HG02610 (cell line): ENCODE data around the gene TRAK1.

Experiments used
- ATAC-seq: cut with Tn5 transposase; IDR thresholded peaks from one replicate; pipeline ENCODE4 v1.9.1; 2021; ENCODE audit warnings: mild to moderate bottlenecking, moderate library complexity; ENCODE audit not compliant: unreplicated experiment

Gene TRAK1

DNA sequence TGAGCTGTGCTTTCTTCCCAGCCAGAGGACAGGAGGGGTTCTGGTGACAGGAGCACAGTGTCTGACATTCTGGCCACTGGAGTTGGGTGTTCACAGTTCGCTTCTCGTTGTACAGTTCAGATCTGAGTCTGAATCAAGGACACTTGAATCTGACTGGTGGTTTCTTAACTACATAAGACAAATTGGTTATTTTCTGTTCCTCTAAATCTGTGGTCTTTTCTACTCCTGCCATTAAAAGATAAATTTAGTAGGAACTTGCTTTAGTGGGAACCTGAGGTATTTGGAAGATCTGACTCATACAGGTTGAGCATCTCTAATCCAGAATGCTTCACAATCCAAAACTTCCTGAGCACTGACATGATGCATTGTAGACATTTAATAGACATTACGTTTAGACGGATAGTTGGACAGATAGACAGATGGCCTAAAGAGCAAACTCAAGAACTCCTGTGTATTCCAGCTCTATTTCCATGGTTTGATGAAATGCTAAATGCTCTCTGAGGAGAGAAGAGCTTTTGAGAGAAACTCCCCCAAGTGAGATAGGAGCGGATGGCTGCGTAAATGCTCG is 103.9 kb downstream of the TRAK1 start:
- ATAC-seq: no peak

DNA sequence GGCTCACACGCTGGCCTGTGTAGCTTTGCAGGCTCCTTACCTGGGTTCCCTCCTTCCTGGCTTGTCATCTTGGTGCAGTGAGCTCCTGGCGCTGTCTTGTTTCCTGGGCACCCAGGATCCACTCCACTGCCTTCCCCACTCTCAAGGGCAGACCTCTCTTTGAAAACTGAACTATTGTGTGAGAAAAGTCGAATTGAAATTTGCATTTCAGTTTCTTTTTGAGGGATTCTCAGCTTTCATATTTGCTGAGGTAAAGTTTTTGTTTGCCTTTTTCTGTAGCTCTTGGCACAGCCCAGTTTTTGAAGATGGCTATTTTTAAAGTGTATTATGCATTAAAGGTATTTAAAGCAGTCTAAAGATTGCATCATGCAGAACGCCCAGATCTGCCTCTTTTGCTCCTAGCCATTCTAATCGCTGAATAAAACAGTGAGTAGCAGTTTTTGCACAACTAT is 104.7 kb downstream of the TRAK1 start:
- peak; percentile 79 for ATAC-seq

DNA sequence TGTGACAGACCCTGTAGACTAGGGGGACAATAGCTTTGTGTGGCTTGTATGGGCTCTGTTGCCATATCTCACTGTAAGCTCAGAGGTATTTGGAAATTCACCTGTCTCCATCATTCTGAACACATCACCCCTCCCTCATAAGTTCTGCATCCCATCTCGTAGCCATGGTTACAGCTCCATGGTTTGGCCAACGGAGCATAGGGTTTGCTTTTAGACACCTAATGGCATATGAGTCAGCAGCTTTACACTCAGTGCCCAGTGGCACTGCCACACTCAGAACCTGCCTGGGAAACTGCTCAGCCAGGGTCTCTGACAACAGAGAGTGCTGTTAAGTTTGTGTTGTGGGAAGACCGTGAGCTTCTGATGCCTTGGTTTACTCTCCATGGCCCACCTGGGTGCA is 107.6 kb downstream of the TRAK1 start:
- no peak for ATAC-seq

DNA sequence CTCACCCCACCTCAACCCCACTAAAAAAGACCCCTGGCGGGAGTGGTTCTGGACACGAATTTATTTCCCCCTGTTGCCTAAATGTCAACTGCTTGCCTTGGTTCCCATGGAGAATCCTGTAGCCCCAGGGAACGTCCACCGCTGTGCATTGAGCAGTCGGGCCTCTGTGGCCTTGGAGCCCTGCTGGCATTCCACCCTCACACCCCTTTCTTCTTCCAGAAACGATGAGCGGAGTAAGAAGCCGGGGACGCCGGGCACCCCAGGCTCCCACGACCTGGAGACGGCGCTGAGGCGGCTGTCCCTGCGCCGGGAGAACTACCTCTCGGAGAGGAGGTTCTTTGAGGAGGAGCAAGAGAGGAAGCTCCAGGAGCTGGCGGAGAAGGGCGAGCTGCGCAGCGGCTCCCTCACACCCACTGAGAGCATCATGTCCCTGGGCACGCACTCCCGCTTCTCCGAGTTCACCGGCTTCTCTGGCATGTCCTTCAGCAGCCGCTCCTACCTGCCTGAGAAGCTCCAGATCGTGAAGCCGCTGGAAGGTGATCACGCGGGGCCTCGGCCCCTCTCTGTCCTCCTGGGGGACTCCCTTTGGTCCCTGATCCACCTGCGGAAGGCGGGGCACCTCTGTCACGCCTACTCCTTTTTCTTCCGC is 111.2 kb downstream of the TRAK1 start:
- no peak for ATAC-seq

DNA sequence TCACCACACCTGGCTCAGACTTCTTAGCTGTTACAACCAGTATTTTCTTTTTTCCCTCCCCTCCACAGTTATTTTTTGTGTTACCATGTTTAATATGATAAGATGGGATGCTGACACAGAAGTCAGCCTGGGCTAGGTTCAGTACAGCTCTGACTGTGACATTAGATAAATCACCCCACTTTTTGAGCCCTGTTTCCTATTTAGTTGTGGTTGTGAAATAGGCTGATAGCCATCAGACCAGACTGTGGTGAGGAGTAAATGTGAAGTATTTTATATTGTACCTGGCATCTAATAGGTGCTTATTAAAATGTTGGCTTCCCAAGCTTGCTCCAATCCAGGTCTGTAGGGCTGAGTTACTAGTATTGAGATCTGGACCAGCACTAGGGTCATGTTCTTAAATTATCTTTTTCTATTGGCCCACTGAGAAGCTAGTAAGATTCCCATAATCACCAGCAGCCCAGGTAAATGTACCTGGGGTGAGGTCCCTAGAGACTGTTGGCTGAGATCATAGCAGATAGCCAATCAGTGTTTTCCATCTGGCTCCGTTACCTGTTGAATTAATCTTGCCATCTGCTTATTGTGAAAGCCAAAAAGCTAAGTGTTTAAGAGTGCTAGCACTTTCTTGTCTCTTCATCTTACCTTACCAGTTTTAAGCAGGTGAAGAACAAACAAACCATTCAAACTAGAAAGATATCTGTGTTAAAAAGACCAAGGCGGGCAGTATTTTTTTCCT is 113.9 kb downstream of the TRAK1 start:
- ATAC-seq: no peak

DNA sequence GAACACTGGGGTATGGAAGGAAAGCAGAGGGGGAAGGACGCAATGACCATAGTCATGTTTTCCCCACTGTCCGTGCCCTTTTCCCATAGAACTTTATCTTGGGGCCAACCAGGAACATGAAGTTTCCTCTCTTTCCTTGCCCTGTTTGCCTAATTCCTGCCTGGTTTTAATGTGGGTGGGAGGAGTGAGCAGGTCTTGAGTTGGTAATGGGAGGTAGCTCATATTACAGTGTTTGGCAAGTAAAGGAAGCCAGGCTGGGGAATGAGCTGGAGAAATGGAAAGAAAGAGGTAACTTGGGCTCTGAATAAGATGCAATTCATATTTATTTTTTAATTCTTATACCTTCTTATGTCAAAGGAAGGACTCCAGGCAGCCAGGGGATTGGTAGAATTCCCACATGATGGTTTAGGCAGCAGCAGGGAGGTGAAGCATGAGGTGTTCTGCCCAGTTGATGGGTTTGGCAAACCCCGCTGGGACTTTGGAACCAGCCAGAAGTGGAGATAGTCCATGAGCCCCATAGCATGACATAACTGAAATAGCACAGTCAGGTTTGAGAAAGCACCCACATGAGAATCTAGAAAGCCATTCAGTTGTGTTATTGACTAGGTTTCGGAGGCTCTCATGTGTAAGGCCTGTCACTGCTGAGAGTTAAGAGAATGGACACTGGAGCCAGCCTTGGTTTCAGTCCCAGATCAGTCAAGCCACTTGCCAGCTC is 114.8 kb downstream of the TRAK1 start:
- peak; percentile 91 for ATAC-seq

DNA sequence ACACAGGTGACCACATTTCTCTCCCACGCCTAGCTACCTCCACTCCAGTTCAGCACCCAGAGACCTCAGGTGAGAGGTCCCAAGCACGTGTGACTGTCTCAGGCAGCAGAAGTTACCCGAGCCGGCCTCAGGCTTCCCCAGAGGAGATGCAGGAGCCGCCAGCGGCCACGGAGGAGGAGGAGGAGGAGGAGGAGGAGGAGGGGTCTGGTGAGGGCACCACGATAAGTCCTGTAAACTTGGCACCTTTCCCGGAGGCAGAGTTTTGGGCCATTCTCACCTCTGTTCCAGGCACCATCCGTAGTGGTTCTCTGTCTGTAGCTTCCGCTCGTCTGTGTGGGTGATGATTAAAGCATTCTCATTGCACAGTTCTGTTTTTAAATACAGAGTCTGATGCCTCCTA is 118.8 kb downstream of the TRAK1 start:
- no peak for ATAC-seq

DNA sequence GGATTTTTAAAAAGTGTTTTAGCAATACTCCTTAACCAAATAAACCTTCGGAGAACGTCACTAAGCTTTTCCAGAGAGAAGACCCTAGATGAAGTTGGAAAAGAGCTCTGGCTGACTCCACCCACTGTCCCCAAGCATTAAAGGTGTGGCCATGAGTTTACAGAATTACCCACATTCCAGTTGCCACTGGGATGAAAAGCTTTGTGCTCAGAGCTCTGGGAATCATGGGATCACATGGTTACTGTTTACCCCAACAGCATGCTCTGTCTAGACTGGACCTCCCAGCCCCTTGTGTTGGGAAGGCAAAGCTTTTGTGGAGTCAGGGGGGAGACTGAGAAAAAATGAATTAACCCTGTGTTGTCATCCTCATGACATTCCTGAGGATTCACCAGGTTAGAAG is 119.6 kb downstream of the TRAK1 start:
- no peak for ATAC-seq

DNA sequence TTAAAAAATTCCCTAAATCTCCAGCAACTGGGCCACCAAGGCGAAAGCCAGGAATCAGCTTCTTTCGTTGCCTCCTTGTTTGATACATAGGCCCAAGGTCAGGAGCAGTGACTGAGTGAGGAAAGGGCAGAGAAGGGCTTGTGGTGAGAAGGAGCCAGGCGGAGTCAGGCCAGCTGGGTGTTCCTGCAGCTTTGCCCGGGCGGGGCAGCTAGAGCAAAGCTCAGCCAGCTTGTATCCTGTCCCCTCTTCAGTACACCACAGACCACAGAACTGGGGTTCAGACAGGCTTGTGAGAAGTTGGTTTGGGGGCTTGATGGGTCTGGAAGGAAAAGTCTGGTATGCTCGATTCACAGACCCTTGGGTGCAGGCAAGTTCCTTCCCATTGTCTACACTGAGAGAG is 122.3 kb downstream of the TRAK1 start:
- no peak for ATAC-seq

DNA sequence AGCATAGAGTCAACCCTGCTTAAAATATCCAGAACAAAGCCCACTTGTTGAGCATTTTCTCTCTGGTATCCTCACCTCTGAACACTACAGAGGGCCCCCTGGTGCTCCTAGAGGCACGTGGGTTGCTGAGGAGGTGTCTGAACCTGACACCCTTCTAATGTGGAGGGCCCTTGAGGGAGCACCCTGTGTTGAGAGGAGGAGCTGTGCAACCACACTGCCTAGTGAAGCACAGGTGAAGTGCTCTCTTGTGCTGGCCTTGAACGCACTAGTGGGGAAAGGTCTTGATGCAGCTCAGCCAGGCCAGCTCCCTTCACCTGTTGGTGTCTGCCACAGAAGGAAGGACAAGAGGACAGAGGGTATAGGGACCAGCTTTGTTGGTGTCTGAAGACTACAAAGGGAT is 122.9 kb downstream of the TRAK1 start:
- ATAC-seq: peak; percentile 18

DNA sequence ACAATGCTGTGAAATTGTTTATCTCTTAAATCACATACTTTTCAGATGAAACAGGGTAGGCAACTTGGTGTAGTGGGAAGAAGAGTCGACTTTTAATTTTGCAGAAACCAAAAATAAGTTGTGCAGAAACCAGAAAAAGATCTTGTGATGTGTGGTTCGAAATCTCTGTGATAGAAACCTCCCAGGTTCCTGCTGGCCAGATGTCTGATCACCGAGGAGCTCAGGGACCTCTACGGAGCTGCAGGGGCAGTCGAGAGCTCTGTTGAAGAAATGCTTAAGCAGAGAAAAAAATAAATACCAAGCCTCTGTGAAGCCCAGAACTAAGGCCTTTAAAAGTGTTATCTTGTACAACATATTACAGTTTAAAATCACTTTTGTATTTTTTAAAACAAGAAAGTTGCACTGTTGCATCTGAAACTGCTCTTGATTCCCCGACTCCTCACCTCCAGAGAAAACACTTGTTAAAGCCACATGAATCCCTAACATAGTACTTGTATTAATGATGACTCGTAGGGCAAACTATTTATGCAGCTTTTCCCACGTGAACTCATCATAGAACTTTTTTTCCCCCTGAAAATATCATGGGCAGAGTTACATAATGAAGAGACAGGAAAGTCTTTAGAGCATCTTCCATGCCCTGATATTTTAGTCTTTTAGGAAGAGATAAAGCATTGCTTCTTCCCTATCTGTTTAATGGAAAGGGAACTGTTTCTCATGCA is 123.6 kb downstream of the TRAK1 start:
- peak; percentile 43 for ATAC-seq

DNA sequence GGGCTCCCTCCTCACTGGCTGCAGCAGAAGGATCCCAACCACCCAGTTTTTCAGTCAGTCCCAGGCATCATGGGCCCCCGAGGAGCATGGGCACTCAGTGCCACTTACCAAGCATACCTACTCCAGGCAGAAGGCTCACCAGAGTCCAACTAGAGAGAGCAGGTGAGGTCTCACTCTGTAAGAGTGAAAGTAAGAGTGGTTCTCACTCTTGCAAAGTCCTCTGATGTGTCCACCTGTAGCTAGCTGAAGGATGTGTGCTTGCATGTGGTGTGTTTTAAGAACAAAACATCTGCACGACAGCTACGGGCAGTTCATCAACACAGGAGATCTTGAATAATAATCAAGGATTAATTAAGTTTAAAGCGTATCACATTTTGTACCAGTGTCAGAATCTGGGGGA is 125.1 kb downstream of the TRAK1 start:
- ATAC-seq: peak; percentile 79

DNA sequence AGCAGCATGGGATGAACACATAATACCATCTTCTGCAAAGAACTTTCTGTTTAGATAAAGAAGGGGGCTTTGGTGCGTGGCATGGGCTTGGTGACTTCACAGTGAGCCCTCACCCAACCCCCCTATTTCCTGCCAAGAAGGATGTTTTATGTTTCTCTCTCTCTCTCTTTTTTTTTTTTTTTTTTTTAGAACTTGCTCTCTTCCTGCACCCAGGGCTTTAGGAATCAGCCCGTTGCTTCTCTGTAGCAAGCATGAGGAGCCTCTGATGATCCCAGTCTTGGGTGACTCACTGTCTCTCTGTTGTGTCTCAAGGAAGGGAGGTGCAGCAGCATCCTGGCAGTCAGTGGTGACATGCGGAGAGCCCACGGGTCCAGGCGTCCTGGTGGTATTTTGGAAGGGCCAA is 125.8 kb downstream of the TRAK1 start:
- no peak for ATAC-seq

DNA sequence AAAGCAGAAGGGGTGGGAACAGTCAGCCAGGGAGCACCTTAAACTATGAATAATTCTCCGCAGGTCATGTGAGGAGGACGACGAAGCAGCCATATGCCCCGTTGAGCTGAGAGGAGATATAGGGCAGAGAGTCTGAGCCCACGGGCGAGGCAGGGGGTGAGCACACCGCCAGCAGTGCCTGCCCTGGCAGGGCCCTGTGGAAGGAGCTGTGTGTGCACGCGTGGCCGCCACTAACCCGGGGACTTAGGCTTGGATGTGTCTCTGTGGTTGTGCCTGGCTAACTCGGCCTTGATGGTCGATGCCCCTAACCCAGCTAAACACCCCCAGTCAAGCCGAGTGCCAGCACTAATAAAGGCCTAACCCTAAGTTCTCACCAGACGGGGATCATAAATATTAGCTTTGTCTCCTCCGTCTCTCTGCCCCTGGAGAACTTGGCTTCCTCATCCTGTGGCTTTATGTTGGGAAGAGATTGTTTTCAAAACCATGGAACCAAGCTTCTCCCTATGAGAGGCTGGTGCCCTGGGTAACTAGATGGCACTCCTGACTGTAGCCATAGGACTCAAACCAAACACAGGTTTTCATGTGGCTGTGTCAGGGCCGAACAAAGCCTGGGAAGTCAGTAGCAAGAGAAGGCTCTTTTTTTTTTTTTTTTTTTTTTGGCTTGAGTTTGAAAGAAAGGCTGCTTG is 129.4 kb downstream of the TRAK1 start:
- ATAC-seq: no peak

DNA sequence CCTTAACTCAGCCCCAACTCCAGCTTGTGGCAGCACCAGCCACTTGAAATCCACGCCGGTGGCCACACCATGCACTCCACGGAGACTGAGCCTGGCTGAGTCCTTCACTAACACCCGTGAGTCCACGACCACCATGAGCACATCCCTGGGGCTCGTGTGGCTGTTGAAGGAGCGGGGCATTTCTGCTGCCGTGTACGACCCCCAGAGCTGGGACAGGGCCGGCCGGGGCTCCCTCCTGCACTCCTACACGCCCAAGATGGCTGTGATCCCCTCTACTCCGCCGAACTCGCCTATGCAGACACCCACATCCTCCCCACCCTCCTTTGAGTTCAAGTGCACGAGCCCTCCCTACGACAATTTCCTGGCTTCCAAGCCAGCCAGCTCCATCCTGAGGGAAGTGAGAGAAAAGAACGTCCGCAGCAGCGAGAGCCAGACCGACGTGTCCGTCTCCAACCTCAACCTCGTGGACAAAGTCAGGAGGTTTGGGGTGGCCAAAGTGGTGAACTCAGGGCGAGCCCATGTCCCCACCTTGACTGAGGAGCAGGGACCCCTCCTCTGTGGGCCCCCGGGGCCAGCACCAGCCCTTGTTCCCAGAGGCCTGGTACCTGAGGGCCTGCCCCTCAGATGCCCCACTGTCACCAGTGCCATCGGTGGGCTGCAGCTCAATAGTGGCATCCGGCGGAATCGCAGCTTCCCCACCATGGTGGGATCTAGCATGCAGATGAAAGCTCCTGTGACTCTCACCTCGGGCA is 132.0 kb downstream of the TRAK1 start:
- no peak for ATAC-seq

DNA sequence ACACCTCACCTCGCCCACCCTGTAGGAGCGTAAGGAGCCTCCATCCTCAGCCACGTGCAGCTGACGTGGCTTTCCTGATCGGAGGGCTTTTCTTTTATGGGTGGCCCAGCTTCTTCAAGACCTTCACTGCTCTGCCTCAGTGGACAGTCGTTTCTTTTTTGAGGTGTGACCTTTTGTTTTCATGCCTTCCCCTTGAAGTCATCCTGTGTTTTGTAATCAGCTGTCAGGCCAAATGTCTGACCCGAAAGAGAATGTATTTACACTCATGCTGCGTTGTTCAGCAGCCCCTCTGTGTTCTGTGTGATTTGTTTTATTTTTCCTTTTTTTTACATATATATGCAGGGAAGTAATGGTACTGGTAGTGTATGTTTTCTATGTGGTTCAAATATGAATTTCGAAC is 133.0 kb downstream of the TRAK1 start:
- no peak for ATAC-seq

DNA sequence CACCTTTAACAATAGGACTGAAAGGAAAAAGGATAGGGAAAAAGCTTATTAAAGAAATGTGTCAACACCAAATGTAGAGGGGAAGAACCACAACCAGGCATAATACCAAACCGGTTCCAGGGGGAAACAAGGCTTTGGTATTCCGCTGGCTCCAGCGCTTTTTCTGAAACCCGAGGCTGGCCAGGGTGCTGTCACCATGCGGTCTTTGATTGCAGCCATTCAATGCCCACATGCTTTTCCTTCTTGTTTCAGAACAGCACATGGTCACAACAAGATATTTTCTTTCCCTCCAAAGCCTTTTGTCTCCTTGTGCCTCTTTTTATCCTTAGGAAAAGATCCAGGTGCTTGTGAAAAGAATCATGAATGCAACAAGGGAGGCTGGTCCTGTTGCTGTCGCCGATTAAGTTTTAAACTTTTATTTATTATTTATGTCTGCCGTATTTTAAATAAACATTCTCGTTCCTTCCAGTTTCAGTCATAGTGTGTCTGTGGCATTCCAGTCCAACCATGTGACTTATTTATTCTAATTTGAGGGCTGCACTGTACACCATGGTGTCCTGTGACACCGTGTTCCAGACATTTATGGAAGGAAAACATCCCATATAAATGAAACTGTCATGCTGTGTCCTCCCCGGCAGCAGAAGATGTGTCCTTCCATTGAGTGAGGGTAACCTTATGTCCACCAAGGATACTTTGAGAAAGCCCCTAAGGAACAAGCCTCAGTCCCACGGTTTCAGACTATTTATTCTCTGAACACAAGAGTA is 133.7 kb downstream of the TRAK1 start:
- ATAC-seq: no peak

DNA sequence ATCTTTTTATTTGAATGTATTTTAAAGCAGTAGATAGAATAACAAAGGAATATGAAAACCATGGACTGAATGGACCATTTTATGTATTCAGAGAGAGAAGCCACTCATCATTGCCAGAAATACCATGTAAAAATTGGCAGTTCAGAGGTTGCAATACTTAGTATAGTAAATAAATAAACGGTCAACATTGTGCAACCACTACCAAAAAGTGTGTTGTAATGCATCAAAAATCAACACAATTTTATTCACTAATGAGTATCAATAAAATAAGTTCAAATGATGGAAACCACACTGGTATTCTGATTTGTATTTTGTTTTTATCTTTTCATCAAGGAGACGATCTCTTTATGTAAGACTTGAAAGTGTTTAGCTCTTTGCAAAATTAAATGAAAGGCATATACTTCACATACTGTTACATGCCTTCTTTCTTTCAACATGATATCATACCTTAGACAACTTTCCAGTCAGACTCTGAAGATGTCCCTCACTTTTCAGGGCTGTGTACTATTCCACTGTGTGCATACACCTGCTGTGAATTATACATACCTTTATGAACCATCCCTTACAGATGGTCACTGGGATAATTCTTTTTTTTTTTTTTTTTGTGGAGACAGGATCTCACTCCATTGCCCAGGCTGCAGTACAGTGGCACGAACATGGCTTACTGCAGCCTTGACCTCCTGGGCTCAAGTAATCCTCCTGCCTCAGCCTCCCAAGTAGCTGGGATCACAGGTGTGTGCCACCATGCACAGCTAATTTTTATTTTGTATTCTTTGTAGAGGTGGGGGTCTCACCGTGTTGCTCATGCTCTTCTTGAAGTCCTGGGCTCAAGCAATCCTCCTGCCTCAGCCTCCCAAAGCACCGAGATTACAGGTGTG is 134.6 kb downstream of the TRAK1 start:
- ATAC-seq: no peak
